Measurements from ENCODE around the gene OR4M1.
"Not testable (repeated sequence)": the region's sequence is repeated elsewhere in the genome, so short reads cannot be mapped to it uniquely, and the experiment has no call there.

DNA sequence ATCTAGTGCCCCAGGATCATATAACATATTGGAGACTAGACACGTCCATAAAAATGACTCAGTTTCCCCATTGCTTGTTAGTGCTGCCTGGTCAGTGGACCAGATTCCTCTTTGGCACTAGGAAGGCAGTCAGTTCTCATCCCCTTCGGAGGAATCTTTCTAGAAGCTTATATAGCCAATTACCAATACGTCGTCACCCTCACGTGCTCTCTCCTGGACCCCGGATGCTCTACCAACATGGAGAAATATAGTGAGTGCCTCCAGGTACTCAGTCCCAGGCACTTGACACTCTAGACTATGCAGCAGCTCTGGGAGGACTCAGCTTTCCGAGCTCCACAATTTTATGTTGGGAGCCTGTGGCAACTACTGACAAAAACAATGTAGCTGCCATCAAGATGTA is 14.8 kb downstream of the OR4M1 start:
- TF ChIP-seq, protein P1, sequence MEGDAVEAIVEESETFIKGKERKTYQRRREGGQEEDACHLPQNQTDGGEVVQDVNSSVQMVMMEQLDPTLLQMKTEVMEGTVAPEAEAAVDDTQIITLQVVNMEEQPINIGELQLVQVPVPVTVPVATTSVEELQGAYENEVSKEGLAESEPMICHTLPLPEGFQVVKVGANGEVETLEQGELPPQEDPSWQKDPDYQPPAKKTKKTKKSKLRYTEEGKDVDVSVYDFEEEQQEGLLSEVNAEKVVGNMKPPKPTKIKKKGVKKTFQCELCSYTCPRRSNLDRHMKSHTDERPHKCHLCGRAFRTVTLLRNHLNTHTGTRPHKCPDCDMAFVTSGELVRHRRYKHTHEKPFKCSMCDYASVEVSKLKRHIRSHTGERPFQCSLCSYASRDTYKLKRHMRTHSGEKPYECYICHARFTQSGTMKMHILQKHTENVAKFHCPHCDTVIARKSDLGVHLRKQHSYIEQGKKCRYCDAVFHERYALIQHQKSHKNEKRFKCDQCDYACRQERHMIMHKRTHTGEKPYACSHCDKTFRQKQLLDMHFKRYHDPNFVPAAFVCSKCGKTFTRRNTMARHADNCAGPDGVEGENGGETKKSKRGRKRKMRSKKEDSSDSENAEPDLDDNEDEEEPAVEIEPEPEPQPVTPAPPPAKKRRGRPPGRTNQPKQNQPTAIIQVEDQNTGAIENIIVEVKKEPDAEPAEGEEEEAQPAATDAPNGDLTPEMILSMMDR (IDR thresholded peaks at IDR 0.05; ENCODE audit: low read depth, low read length, poor library complexity, severe bottlenecking) = not testable (repeated sequence)
- TF ChIP-seq EZH2phosphoT487 (IDR thresholded peaks at IDR 0.05; ENCODE audit: borderline replicate concordance, low read length) = not testable (repeated sequence)
